Ishikawa (cell line): ENCODE measurements around the gene PSMD13.

ENCODE experiments used
- EP300 ChIP-seq: IDR thresholded peaks from 2 replicates; pipeline ENCODE4 v1.6.1; 2012; ENCODE audit warnings: borderline replicate concordance
- FOXM1 ChIP-seq: IDR thresholded peaks from 2 replicates; pipeline ENCODE4 v1.6.1; 2012; ENCODE audit warnings: low read depth, borderline replicate concordance
- RAD21 ChIP-seq: IDR thresholded peaks from 2 replicates; pipeline ENCODE4 v1.6.1; 2012; ENCODE audit warnings: low read depth
- TAF1 ChIP-seq: IDR thresholded peaks from 2 replicates; pipeline ENCODE4 v1.6.1; 2012; ENCODE audit warnings: low read depth, mild to moderate bottlenecking
- TF ChIP-seq, protein P1 (sequence below): IDR thresholded peaks from 2 replicates; pipeline ENCODE4 v1.6.1; 2012; ENCODE audit warnings: low read depth, mild to moderate bottlenecking
- TF ChIP-seq, protein P2 (sequence below): IDR thresholded peaks from 2 replicates; pipeline ENCODE4 v1.6.1; 2012

- TF ChIP-seq TAF1 = no peak
- TF ChIP-seq RAD21 = no peak
- TF ChIP-seq FOXM1 = no peak
- TF ChIP-seq, protein P1, sequence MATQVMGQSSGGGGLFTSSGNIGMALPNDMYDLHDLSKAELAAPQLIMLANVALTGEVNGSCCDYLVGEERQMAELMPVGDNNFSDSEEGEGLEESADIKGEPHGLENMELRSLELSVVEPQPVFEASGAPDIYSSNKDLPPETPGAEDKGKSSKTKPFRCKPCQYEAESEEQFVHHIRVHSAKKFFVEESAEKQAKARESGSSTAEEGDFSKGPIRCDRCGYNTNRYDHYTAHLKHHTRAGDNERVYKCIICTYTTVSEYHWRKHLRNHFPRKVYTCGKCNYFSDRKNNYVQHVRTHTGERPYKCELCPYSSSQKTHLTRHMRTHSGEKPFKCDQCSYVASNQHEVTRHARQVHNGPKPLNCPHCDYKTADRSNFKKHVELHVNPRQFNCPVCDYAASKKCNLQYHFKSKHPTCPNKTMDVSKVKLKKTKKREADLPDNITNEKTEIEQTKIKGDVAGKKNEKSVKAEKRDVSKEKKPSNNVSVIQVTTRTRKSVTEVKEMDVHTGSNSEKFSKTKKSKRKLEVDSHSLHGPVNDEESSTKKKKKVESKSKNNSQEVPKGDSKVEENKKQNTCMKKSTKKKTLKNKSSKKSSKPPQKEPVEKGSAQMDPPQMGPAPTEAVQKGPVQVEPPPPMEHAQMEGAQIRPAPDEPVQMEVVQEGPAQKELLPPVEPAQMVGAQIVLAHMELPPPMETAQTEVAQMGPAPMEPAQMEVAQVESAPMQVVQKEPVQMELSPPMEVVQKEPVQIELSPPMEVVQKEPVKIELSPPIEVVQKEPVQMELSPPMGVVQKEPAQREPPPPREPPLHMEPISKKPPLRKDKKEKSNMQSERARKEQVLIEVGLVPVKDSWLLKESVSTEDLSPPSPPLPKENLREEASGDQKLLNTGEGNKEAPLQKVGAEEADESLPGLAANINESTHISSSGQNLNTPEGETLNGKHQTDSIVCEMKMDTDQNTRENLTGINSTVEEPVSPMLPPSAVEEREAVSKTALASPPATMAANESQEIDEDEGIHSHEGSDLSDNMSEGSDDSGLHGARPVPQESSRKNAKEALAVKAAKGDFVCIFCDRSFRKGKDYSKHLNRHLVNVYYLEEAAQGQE = no peak
- TF ChIP-seq, protein P2, sequence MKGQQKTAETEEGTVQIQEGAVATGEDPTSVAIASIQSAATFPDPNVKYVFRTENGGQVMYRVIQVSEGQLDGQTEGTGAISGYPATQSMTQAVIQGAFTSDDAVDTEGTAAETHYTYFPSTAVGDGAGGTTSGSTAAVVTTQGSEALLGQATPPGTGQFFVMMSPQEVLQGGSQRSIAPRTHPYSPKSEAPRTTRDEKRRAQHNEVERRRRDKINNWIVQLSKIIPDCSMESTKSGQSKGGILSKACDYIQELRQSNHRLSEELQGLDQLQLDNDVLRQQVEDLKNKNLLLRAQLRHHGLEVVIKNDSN = no peak
- no peak for TF ChIP-seq EP300
Measured at GRCh38 chr11:292211-293121, 55.7 kb downstream of the PSMD13 start.
